Hepatocyte (in vitro differentiated cells): ENCODE results near the gene FAM20B.

ENCODE experiments used
- EZH2phosphoT487 ChIP-seq: fragments of 200-600 bp; sonication (generic); IDR thresholded peaks from one replicate; pipeline ENCODE4 v1.6.1; 2018; ENCODE audit warnings: antibody characterized with exemption, mild to moderate bottlenecking, low read depth, moderate library complexity; ENCODE audit not compliant: unreplicated experiment, severe bottlenecking
- TF ChIP-seq, protein P1 (sequence below): fragments of 200-600 bp; sonication (generic); IDR thresholded peaks from 2 replicates; pipeline ENCODE4 v1.5.1; 2016; ENCODE audit warnings: antibody characterized with exemption, mild to moderate bottlenecking; ENCODE audit not compliant: poor library complexity

DNA sequence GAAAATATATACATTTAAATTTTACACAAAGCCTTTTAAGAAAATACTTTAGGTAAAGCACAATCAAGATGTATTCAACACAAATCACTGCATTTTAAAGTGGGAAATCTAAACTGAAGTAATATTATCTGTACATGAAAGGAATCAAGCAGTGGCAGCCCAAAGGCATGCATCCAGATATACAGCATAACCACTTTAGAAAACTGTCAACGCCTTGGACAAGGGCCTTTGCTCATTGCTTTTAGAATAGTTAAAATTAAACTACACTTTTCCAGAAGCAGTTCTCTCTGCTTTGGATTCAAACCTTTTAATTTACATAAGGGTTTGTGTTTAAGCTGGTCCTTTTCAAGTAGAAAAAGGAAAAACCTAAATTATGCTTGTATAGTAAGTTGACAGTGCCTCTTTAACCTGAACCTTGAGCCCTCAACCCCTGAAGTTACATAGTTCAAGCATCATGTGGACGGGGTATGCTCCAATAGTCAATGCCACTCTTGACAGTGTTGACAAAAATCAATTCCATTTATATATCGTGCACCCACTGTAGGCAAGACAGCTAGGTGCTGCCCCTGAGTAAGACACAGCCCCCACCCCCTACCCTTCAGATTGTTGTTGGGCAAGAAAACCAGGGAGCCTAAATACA is 79.0 kb downstream of the FAM20B start:
- TF ChIP-seq, protein P1, sequence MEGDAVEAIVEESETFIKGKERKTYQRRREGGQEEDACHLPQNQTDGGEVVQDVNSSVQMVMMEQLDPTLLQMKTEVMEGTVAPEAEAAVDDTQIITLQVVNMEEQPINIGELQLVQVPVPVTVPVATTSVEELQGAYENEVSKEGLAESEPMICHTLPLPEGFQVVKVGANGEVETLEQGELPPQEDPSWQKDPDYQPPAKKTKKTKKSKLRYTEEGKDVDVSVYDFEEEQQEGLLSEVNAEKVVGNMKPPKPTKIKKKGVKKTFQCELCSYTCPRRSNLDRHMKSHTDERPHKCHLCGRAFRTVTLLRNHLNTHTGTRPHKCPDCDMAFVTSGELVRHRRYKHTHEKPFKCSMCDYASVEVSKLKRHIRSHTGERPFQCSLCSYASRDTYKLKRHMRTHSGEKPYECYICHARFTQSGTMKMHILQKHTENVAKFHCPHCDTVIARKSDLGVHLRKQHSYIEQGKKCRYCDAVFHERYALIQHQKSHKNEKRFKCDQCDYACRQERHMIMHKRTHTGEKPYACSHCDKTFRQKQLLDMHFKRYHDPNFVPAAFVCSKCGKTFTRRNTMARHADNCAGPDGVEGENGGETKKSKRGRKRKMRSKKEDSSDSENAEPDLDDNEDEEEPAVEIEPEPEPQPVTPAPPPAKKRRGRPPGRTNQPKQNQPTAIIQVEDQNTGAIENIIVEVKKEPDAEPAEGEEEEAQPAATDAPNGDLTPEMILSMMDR = no peak
- no peak for TF ChIP-seq EZH2phosphoT487
